Measurements from ENCODE around the gene ENHO.
"Not testable (repeated sequence)": the region's sequence is repeated elsewhere in the genome, so short reads cannot be mapped to it uniquely, and the experiment has no call there.

Gene ENHO

GRCh38 chr9:34505370-34506120 lies 17.2 kb downstream of the ENHO start:
- DNase-seq = no peak

DNA sequence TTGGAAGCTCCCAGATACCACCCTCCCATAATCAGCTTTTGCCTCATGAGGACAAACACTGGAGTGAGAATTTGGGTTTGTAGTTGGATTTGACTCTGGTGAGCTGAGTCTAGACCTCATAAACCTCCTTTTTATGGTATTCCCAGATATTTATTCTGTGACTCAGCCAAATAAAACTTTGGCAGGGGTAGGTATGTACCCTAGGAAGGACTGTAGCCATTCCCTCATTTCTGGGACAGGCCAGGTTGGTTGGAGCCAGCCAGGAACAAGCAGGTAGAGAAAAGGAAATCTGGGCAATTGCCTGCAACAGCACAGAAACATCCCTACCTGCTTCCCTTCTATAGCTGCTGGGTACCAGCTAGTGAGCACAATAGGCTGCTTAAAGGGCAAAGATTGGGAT lies 19.4 kb downstream of the ENHO start:
- no peak for DNase-seq

GRCh38 chr9:34502891-34503290 lies 19.9 kb downstream of the ENHO start:
- no peak for DNase-seq

GRCh38 chr9:34502471-34502870 lies 20.3 kb downstream of the ENHO start:
- DNase-seq = no peak

DNA sequence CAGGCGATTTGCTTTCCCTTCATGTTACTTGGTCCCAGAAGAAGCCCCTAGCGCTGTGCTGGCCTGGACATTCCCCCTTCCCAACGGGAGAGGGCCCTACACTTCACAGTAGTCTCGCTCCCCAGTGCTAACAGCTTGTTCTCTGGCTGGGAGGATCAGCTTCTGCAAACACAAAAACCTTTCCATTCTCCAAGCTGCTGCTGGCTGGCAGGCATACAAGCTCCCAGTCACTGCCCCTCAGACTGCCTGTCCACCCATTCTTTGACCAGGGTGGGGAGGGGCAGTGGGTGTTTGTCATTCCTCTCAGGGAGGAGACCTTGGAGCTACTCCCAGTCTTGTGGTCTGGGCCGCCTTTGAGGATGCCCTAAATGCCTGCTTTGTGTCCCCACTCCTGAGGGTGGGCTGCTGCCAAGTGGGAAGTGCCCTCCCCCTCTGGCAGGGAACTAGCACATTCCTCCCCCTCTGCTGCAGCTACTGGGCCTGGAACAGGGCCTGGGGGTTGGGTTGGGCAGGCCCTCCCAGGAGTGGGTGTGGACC lies 20.8 kb downstream of the ENHO start:
- no peak for DNase-seq

GRCh38 chr9:34501372-34501771 lies 21.4 kb downstream of the ENHO start:
- no peak for DNase-seq

DNA sequence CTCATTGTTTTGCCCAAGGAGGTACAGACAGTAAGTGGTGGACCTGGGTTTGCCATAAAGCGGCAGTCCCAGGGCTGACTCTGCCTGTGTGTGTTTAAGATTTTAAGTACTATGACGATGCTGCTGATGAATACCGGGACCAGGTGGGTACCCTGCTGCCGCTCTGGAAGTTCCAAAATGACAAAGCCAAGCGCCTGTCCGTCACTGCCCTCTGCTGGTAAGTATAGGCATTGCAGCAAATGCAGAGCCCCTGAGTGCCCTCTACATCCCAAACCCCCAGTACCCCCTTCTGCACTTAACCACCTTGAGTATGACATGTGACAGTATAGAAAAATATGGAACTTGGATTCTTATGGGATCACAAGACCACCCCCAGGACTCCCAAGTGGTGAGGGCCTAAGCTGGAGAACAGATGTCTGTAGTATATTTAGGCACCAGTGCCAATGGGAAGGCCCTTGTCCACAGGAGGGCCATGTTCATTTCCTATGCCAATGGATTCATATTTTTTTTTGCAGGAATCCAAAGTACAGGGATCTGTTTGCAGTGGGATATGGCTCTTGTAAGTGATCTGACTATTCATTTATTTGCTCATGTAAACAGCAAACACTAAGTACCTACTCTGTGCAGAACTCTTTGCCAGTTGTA lies 22.0 kb downstream of the ENHO start:
- DNase-seq = peak; percentile 66

DNA sequence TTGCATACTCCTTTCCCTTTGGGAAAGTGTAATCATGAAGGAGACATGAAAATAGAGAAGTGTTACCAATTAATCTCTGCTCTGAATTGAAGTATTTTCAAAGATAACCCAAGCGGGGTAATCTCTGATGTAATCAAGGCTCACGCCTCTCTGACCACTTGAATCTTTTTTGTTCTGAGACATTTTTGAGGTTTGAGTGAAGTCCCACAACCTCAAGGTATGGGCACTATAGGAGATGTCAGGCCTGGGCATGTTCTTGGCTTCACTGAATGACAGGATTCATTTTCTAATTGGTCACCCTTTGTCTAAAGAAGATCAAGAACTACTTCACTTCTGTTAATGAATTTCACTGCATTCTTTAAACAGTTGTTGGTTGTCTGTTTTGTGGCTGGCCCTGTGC lies 23.7 kb downstream of the ENHO start:
- no peak for DNase-seq

GRCh38 chr9:34498553-34498952 lies 24.2 kb downstream of the ENHO start:
- no peak for DNase-seq

GRCh38 chr9:34496149-34496712 lies 26.6 kb downstream of the ENHO start:
- no peak for DNase-seq

GRCh38 chr9:34493972-34494535 lies 28.7 kb downstream of the ENHO start:
- no peak for DNase-seq

DNA sequence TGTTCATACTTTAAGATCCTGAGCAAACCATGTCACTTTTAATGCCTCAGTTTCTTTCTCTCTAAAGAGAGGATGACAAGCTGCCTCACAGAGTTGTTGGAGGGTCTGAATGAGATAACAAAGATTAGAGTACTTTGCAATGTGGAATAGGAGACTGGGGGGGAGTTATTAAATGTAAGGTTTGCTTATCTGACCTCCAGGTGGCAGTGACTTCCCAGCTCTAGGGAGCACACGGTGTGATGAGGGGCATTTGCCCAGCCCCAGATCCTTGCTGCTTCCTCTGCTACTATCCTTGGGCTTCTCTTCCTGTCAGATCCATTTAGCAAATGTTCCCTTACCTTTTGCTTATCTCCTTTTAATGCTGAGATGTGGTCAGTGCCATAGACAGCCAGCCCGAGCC lies 30.7 kb downstream of the ENHO start:
- no peak for DNase-seq

DNA sequence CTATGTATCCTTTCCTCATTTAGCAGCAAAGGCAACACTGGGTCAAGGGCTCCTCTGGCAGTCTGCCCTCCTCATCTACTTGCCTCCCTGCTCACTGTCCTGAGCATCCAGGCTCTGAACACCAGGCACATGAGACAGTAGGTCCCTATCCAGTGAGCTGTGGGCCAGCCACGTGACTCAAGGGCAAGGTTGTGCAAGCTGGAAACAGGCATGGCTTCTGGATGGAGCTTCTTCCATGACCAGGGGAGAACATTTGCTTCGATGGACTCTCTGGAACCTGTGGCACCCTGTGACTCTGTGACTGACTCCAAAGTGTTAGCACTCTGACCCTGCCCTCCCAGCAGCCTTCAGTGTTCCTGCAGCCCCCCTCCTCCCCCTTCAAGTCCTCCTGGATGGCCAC lies 31.2 kb downstream of the ENHO start:
- no peak for DNase-seq

GRCh38 chr9:34490760-34491159 lies 32.0 kb downstream of the ENHO start:
- no peak for DNase-seq

GRCh38 chr9:34490360-34490759 lies 32.4 kb downstream of the ENHO start:
- DNase-seq = no peak

- DNase-seq = no peak
Observed at GRCh38 chr9:34486572-34486971, 36.2 kb downstream of the ENHO start.

DNA sequence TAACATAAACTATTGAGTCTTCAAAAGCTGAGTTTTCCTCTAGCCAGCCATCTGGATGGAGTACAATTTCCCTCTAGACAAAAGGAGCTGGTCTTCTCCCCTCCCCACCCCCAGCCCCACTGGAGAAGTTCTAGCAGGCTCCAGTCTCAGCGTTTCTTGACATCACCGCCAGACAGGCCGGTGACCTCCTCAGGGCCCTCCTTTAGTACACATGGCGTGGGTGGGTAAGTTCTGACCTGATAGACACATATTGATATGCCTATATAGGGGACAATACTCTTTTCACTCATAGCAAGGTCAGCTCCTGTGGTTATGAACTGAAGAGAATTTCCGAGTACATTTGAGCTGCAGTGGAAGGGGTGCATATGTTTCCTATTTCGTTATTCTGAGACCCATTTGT lies 37.0 kb downstream of the ENHO start:
- no peak for DNase-seq

- no peak for DNase-seq
Observed at GRCh38 chr9:34484678-34485077, 38.1 kb downstream of the ENHO start.

DNA sequence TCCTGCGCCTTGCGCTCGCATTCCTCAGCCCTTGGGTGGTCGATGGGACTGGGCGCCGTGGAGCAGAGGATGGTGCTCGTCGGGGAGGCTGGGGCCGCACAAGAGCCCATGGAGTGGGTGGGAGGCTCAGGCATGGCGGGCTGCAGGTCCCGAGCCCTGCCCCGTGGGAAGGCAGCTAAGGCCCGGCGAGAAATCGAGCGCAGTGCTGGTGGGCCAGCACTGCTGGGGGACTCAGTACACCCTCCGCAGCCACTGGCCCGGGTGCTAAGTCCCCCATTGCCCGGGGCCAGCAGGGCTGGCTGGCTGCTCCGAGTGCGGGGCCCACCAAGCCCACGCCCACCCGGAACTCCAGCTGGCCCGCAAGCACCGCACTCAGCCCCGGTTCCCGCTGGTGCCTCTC lies 40.0 kb downstream of the ENHO start:
- not testable (repeated sequence) for DNase-seq

DNA sequence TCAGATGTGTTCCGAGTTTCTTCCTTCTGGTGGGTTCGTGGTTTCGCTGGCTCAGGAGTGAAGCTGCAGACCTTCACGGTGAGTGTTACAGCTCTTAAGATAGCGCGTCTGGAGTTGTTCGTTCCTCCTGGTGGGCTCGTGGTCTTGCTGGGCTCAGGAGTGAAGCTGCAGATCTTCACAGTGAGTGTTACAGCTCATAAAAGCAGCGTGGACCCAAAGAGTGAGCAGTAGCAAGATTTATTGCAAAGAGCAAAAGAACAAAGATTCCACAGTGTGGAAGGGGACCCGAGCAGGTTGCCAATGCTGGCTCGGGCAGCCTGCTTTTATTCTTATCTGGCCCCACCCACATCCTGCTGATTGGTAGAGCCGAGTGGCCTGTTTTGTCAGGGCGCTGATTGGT lies 41.2 kb downstream of the ENHO start:
- not testable (repeated sequence) for DNase-seq

GRCh38 chr9:34479431-34479866 lies 43.3 kb downstream of the ENHO start:
- no peak for DNase-seq

- no peak for DNase-seq
Observed at GRCh38 chr9:34477541-34477940, 45.2 kb downstream of the ENHO start.

- no peak for DNase-seq
Observed at GRCh38 chr9:34475097-34475496, 47.7 kb downstream of the ENHO start.
